Prostate gland (tissue), 2 donors: ENCODE data around the gene WEE2.

Experiments used
- POLR2A ChIP-seq: fragments of 450-650 bp; IDR thresholded peaks from one replicate; pipeline ENCODE4 v1.6.1; 2016; ENCODE audit warnings: antibody characterized with exemption, mild to moderate bottlenecking
- POLR2AphosphoS5 ChIP-seq: sonication (generic); formaldehyde crosslinking; IDR thresholded peaks from one replicate; pipeline ENCODE4 v1.6.1; 2017; ENCODE audit warnings: antibody characterized with exemption
- TF ChIP-seq, protein P1 (sequence below), 4 experiments: fragments of 200-600 bp in 2 of 4; fragments of 450-650 bp in 2 of 4; sonication (generic) in 2 of 4; IDR thresholded peaks; 1 replicate in 3 of 4; 2 replicates in 1 of 4; pipeline ENCODE4 v1.5.1; 2016 to 2019; ENCODE audit warnings: antibody characterized with exemption in 4 of 4, mild to moderate bottlenecking in 2 of 4, moderate library complexity in 2 of 4

DNA sequence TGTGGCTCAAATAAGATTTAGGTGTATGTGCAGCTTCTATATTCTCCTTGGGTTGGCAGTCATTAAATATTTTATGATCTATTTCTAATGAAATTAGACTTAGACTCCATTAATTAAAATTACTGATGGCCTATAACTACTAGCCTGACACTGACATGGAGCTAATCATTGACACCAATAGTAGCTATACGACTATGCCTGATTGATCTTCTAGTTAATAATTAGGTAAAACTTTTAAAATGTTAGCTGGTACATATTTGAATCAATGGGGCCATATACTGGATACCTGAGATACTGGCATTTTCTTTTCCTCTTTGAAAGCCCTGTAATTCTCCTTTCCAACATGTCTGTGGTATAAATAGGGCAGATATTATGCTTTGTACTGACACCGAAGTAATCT is 14.4 kb downstream of the WEE2 start:
- TF ChIP-seq POLR2A: no peak
- TF ChIP-seq, protein P1, sequence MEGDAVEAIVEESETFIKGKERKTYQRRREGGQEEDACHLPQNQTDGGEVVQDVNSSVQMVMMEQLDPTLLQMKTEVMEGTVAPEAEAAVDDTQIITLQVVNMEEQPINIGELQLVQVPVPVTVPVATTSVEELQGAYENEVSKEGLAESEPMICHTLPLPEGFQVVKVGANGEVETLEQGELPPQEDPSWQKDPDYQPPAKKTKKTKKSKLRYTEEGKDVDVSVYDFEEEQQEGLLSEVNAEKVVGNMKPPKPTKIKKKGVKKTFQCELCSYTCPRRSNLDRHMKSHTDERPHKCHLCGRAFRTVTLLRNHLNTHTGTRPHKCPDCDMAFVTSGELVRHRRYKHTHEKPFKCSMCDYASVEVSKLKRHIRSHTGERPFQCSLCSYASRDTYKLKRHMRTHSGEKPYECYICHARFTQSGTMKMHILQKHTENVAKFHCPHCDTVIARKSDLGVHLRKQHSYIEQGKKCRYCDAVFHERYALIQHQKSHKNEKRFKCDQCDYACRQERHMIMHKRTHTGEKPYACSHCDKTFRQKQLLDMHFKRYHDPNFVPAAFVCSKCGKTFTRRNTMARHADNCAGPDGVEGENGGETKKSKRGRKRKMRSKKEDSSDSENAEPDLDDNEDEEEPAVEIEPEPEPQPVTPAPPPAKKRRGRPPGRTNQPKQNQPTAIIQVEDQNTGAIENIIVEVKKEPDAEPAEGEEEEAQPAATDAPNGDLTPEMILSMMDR (IDR thresholded peaks at IDR 0.05): no peak
- TF ChIP-seq POLR2AphosphoS5: no peak
